HG02885 (cell line): Measurements from ENCODE around the gene CRIP1.

Experiments used
- ATAC-seq: cut with Tn5 transposase; IDR thresholded peaks from one replicate; pipeline ENCODE4 v1.9.1; 2021; ENCODE audit warnings: mild to moderate bottlenecking; ENCODE audit not compliant: unreplicated experiment, poor library complexity

The CRIP1 gene

GRCh38 chr14:105450864-105451720 is 35.6 kb upstream of the CRIP1 start:
- ATAC-seq = no peak

- ATAC-seq = no peak
These were observed 33.7 kb upstream of the CRIP1 start for GRCh38 chr14:105452963-105453362.

DNA sequence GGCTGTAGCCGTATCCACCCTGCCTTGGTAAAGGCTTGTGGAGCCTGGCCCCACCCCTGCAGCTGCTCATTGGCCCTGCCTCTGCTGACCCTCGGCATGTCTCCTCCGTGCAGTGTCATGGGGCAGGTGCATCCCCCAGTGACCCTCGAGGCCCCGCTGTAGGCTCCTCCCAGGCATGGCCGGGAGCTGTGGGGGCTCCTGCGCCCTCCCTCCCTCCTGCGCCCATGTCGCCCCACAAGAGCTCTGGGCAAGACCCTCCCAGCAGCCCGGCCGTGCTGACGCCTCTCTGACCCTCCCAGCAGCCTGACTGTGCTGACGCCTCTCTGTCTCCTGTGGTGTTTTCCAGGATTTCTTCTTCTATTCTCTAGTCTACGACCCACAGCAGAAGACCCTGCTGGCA is 32.8 kb upstream of the CRIP1 start:
- no peak for ATAC-seq

GRCh38 chr14:105455086-105455640 is 31.5 kb upstream of the CRIP1 start:
- ATAC-seq = no peak

DNA sequence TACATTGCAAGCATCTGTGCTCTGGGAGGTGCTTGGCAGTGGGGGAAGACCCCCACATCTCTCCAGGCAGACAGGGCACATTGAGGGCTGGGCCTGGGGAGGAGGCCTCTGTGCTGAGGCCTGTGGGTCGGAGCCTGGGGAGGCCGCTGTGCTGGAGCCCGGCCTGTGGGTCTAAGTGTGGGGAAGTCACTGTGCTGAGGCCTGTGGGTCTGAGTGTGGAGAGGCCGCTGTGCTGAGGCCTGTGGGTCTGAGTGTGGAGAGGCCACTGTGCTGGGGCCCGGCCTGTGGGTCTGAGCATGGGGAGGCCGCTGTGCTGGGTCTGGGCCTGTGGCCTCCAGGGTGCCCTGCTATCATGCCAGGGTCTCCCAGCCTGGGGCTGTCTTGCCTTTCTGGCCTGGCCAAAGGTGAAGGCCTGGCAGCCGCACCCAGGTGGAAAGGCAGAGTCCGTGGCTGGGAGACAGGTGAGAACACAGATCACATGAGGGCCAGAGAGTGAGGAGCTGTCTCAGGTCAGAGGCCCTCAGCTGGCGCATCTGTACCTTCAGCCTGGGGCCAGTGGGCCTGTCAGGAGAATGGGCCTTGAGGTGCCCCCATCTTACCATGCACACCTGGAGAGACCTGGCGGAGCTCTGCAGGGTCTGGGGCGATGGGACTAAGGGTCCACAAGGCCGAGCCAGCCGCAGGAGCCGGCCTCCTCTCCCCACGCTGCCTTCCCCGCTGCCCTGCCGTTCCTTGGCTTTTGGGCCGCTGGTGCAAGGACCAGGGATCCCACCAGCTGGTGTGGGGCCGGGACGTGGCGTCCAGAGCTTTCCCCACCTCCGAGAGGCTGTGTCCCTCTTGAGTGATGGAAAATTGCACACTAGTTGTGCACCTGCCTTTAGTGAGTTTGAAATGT is 30.7 kb upstream of the CRIP1 start:
- no peak for ATAC-seq

GRCh38 chr14:105456736-105457617 is 29.7 kb upstream of the CRIP1 start:
- ATAC-seq = no peak

DNA sequence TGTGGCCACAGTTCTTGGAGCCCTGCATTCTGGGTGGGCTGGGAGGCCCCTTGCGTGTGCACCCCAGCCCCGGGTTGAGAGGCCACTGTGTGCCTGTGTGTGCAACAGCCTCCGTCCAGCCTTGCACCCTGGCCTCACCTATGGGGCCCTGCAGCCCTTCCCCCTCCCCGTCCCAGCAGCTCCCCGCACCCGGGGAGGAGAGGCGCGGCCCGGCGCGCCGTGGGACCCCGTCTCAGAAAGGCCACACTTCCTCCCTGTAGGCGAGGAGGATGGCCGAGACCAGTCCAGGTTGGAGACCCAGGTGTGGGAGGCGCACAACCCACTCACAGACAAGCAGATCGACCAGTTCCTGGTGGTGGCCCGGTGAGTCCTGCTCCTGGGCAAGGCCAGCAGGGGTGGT is 28.7 kb upstream of the CRIP1 start:
- ATAC-seq = no peak

DNA sequence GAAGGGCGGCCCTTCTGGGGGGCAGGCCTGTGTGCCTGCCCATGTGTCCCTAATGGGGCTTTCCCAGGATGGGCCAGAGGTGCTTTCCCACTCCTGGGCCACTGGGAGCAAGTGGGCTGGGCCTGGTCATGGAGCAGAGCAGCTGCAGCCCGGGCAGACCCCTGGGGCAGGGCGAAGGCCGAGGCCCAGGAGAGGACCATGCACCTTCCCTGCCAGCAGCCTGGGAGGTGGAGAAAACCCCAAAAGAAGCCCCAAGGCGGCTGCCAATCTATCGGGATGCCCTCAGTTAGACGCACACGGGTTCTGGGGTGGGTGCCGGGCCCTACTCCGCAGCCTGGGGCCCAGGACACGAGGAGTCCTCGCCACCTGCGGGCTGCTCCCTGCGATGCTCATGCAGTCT is 28.1 kb upstream of the CRIP1 start:
- ATAC-seq = no peak

DNA sequence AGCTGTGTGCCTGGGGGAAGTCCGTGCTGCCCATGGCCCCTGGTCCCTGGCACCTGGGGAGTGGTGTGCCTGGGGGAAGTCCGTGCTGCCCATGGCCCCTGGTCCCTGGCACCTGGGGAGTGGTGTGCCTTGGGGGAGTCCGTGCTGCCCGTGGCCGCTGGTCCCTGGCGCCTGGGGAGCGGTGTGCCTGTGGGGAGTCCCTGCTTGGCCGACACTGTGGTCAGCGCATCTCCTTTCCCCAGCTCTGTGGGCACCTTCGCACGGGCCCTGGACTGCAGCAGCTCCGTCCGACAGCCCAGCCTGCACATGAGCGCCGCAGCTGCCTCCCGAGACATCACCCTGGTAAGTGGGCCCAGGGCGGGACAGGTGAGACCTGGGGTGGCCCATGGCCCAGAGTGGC is 26.6 kb upstream of the CRIP1 start:
- ATAC-seq = no peak

- no peak for ATAC-seq
These were observed 26.1 kb upstream of the CRIP1 start for GRCh38 chr14:105460616-105461015.

GRCh38 chr14:105461903-105462302 is 24.8 kb upstream of the CRIP1 start:
- no peak for ATAC-seq

GRCh38 chr14:105464501-105464900 is 22.2 kb upstream of the CRIP1 start:
- no peak for ATAC-seq

- ATAC-seq = no peak
These were observed 21.3 kb upstream of the CRIP1 start for GRCh38 chr14:105465209-105466031.

- ATAC-seq = no peak
These were observed 20.0 kb upstream of the CRIP1 start for GRCh38 chr14:105466531-105467248.

DNA sequence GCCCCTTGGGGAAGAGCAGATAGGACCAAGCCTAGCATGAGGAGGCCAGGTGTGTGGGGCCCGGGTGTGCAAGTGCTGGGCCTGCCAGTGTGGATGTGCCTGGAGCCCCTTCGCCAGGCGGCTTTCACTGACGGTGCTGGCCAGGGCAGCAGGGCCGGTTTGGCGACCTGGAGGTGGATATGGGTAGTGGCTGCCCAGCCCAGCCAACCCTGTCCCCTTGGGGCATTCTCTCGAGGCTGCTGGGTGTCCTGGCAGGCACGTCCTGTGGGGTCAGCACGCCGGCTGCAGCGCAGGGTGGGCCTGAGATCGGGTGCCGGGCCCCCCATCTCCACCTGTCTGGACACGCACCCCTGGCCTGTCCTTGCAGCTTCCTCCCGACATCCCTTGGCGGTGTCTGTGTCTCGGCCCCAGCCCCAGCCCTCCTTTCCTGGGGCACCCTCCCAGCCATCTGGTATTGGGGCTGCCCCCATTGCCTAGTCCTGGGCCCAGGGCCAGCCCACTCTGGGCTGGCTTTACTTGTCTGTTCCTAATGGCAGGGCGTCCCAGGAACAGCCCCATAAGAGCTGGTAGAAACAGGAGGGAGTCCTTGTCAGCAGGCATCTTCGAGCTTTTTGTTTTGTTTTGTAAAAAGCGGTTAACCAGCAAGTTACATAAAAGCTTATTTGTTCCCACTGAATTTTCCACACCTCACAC is 19.3 kb upstream of the CRIP1 start:
- ATAC-seq = no peak

- no peak for ATAC-seq
These were observed 18.7 kb upstream of the CRIP1 start for GRCh38 chr14:105467942-105468471.

DNA sequence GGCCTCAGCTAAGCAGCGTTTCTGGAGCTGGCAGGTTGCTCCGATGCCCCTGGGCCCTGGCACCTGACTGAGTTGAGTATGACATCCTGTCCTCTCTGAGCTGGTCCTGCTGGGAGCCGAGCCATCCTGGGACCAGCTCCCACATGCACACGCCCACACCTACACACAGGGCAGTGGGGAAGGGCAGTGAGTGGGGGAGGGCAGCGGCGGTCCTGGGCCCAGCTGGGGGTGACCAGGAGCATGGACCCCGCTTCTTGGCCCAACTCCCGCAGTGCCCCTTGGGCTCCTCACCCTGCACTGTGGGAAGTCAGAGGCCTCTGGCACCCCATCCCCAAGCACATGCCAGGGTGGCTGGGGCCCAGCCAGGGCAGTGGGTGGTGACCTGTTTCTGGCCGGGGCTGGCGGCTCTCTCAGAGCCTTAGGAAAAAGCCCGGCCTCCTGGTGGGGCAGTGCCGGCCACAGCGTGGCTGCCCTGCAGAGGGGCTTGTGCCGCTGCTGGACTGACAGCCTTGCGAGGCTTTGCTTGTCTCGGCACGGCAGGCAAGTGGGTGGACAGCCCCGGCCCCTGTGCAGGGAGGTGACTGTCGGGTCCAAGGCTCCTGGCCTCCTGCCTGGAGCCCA is 18.0 kb upstream of the CRIP1 start:
- ATAC-seq = no peak
